CD4-positive, alpha-beta T cell (primary cell): ENCODE results near the gene JHY. TPM values are rescaled to one million over a fixed set of nuclear protein-coding genes. Genes with fewer than 3 reads are reported as not detected.

Experiments used
- ATAC-seq: fragments of 200-7000 bp; cut with Tn5 transposase; one replicate; pipeline ENCODE4 v1.10.0; 2022; ENCODE audit warnings: mild to moderate bottlenecking; ENCODE audit not compliant: poor library complexity
- CTCF ChIA-PET: fragments of 350-600 bp; sonication (Branson Sonifier 250); formaldehyde crosslinking; loops from one replicate; lab custom pipeline; 2021; ENCODE audit warnings: antibody characterized with exemption, inconsistent platforms; lab: Charles Lee
- POLR2A ChIA-PET: fragments of 350-600 bp; sonication (Branson Sonifier 250); formaldehyde crosslinking; loops from one replicate; lab custom pipeline; 2021; ENCODE audit warnings: antibody characterized with exemption, inconsistent platforms; lab: Charles Lee
- DNase-seq, 14 experiments: peaks; one replicate each; pipeline ENCODE4 v3.0.0-alpha.2; 2013 to 2020; ENCODE audit warnings: mixed read lengths in 2 of 14
- H3K27ac ChIP-seq, 2 donors: one replicate each; pipeline versions ENCODE4 v1.5.1 to v1.7.0; 2013; ENCODE audit warnings: low read length in 2 of 2, low read depth in 1 of 2, mild to moderate bottlenecking in 1 of 2
- H3K27me3 ChIP-seq, 2 experiments: 1 replicate in 1 of 2; 2 replicates in 1 of 2; pipeline versions ENCODE4 v1.6.1 to v1.7.0; 2013; ENCODE audit warnings: low read length in 2 of 2, control low read depth in 1 of 2, mild to moderate bottlenecking in 1 of 2, moderate library complexity in 1 of 2; ENCODE audit not compliant: insufficient read depth in 2 of 2, control insufficient read depth in 1 of 2
- H3K36me3 ChIP-seq: one replicate; pipeline ENCODE4 v1.6.1; 2013; ENCODE audit warnings: low read length, control low read depth; ENCODE audit not compliant: insufficient read depth
- H3K4me1 ChIP-seq: one replicate; pipeline ENCODE4 v1.6.1; 2013; ENCODE audit warnings: low read length, control low read depth; ENCODE audit not compliant: insufficient read depth
- H3K4me3 ChIP-seq: one replicate; pipeline ENCODE4 v1.5.1; 2013; ENCODE audit warnings: mild to moderate bottlenecking, low read length, moderate library complexity
- H3K9me3 ChIP-seq, 2 experiments: 1 replicate in 1 of 2; 2 replicates in 1 of 2; pipeline versions ENCODE4 v1.6.1 to v1.7.0; 2013; ENCODE audit warnings: low read length in 2 of 2, mild to moderate bottlenecking in 2 of 2, control low read depth in 1 of 2, moderate library complexity in 1 of 2; ENCODE audit not compliant: control insufficient read depth in 1 of 2, insufficient read depth in 1 of 2
- H3K27ac Mint-ChIP-seq: one replicate; pipeline ENCODE4 v1.8.0; 2020; ENCODE audit warnings: mixed read lengths
- H3K27me3 Mint-ChIP-seq: one replicate; pipeline ENCODE4 v1.8.0; 2021; ENCODE audit warnings: mixed read lengths
- H3K36me3 Mint-ChIP-seq: one replicate; pipeline ENCODE4 v1.8.0; 2021; ENCODE audit warnings: low read depth, mixed read lengths
- H3K4me1 Mint-ChIP-seq: one replicate; pipeline ENCODE4 v1.8.0; 2021; ENCODE audit warnings: low read depth, mixed read lengths
- H3K4me3 Mint-ChIP-seq: one replicate; pipeline ENCODE4 v1.8.0; 2020; ENCODE audit warnings: mild to moderate bottlenecking, mixed read lengths
- H3K9me3 Mint-ChIP-seq: one replicate; pipeline ENCODE4 v1.8.0; 2020; ENCODE audit warnings: mixed read lengths
- CTCF ChIP-seq: fragments of 200-600 bp; IDR thresholded peaks from one replicate; pipeline ENCODE4 v1.8.0; 2022; ENCODE audit warnings: antibody characterized with exemption, mild to moderate bottlenecking
- intact Hi-C, 2 experiments: fragments of 100-400 bp; cut with DNase I in 1 of 2; cut with micrococcal nuclease in 1 of 2; formaldehyde crosslinking; loops; one replicate each; pipeline versions ENCODE4 v1.15.1 to v1.9.0; 2023 to 2025; cut with DNase I, micrococcal nuclease
- total RNA-seq, 174 experiments: library from RNA in 2 of 174; stranded (reverse) in 2 of 174; gene quantifications; one replicate each; pipeline ENCODE4 v1.2.3 and lab custom pipeline; 2021 to 2026

Gene JHY
- total RNA-seq, 2 experiments from 2014 or later: 4.6 to 4.7 TPM

DNA sequence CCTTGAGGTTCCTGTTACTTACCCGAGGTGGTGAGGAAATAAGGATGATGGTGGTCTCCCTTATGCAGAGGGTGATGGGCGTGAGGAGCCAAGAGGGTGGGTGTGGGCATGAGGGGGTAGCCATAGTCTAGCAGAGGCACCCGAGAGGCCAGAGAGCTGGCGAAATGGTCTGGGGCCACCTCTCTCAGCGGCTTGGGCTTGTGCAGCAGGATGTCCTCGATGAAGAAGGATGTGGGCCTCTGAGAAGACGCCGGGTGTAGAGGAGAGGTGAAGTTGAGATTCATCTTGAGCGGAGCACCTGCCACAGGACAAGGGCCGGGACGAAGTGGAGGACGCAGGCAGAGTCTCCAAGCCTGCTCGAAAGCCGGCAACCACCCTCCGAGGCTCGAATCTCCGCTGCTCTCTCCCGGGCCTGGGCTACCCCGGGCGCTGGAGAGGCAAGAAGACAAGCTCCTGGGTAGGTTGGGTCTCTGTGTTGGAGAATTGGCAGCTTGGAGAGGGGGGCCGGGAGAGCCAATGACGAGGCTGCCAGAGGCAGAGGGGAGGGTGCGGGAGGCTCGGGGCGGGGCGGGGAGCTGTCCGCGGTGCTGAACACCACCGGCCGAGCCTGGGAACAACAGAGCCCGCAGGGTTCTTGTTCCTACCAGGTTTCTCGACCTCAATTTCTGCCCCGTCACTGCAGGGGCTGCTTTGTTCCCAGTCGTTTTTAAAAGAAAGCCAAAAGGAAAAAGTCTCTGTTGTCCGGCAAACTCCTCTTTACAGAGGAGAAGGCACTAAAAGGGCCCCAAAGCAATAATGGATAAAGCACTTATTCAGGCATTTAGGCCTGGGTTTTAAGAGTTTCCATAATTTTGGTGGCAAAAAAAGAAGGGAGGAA is 99.1 kb downstream of the JHY start, which contains the start of gene BSX:
BSX (minus strand) TSS at position 447 of the 877 bp plus-strand sequence; CDS start at position 284, 163 bp downstream.
- Mint-ChIP-seq H3K27ac (no peak within 1 kb of the TSS), H3K36me3 (no peaks in the 10 kb centered on the region), H3K27me3 (peaks cover 95% of the 10 kb centered on the region), H3K9me3 (peaks cover 2% of the 10 kb centered on the region), H3K4me1 (peaks cover 52% of the 10 kb centered on the region), H3K4me3 (peak within 1 kb of the TSS; percentile 30)
- ChIA-PET CTCF (no interaction called here), POLR2A (no interaction called here)
- Histone ChIP-seq H3K27me3 (peaks cover 85 to 97% of the 10 kb centered on the region in 2 experiments), H3K4me3 (no peak within 1 kb of the TSS), H3K27ac (no peak within 1 kb of the TSS), H3K36me3 (no peaks in the 10 kb centered on the region), H3K4me1 (peaks cover 37% of the 10 kb centered on the region), H3K9me3 (peaks cover 0 to 57% of the 10 kb centered on the region in 2 experiments)
- ATAC-seq (peak; percentile 69), DNase-seq (peak; percentile 20 to 71 (median 44))
- TF ChIP-seq CTCF: no peak
- intact Hi-C loops: no loop called here

GRCh38 chr11:122983438-122984185 is 101.1 kb downstream of the JHY start:
- Histone ChIP-seq H3K9me3 (peaks cover 0 to 45% of the 10 kb centered on the region in 2 experiments), H3K4me1 (peaks cover 26% of the 10 kb centered on the region), H3K36me3 (no peaks in the 10 kb centered on the region), H3K4me3 (peak overlapping the region; percentile 58), H3K27ac (no peak overlapping the region), H3K27me3 (peaks cover 68 to 87% of the 10 kb centered on the region in 2 experiments)
- Mint-ChIP-seq H3K4me1 (peaks cover 38% of the 10 kb centered on the region), H3K9me3 (peaks cover 2% of the 10 kb centered on the region), H3K27ac (no peak overlapping the region), H3K36me3 (no peaks in the 10 kb centered on the region), H3K4me3 (peak overlapping the region; percentile 85), H3K27me3 (peaks cover 90% of the 10 kb centered on the region)
- DNase-seq (no peak), ATAC-seq (no peak)
- CTCF ChIA-PET: no interaction called here
- intact Hi-C loops: no loop called here
- no peak for TF ChIP-seq CTCF
- POLR2A ChIA-PET: no interaction called here

- TF ChIP-seq CTCF: no peak
- Histone ChIP-seq H3K27ac (no peak overlapping the region), H3K4me3 (peak overlapping the region; percentile 58), H3K4me1 (peaks cover 23% of the 10 kb centered on the region), H3K27me3 (peaks cover 60 to 80% of the 10 kb centered on the region in 2 experiments), H3K9me3 (peaks cover 0 to 37% of the 10 kb centered on the region in 2 experiments), H3K36me3 (no peaks in the 10 kb centered on the region)
- ChIA-PET CTCF (no interaction called here), POLR2A (no interaction called here)
- Mint-ChIP-seq H3K9me3 (peaks cover 2% of the 10 kb centered on the region), H3K4me3 (peak overlapping the region; percentile 85), H3K36me3 (no peaks in the 10 kb centered on the region), H3K27ac (no peak overlapping the region), H3K27me3 (peaks cover 91% of the 10 kb centered on the region), H3K4me1 (peaks cover 34% of the 10 kb centered on the region)
- intact Hi-C loops: no loop called here
- peak; percentile 38 for ATAC-seq
- peak in 4 of 14 experiments; percentile 4 to 25 (median 14) for DNase-seq
Measured at GRCh38 chr11:122984186-122985011, 101.8 kb downstream of the JHY start.
